ENCODE measurements around the gene TRIM46.
"Not testable (repeated sequence)": the region's sequence is repeated elsewhere in the genome, so short reads cannot be mapped to it uniquely, and the experiment has no call there.

The TRIM46 gene

GRCh38 chr1:155140630-155140953 is 33.1 kb upstream of the TRIM46 start:
- Histone ChIP-seq H3K36me3 (ENCODE audit: control insufficient read depth, insufficient read depth, low read length) (peaks cover 12% of the 10 kb centered on the region; the same call in 1 of the 2 replicates), H3K27me3 (ENCODE audit: control insufficient read depth, insufficient read depth, low read length) (no peaks in the 10 kb centered on the region), H3K27ac (ENCODE audit: low read depth, low read length) (no peak overlapping the region), H3K4me1 (ENCODE audit: control insufficient read depth, insufficient read depth, low read length) (peaks cover 7% of the 10 kb centered on the region), H3K9ac (ENCODE audit: low read depth, low read length) (no peak overlapping the region), H3K4me3 (ENCODE audit: low read depth, low read length) (peak overlapping the region; percentile 89), H3K9me3 (ENCODE audit: control insufficient read depth, insufficient read depth, low read length) (no peaks in the 10 kb centered on the region)

- Histone ChIP-seq H3K27ac (ENCODE audit: low read depth, low read length) (no peak overlapping the region), H3K4me3 (ENCODE audit: low read depth, low read length) (no peak overlapping the region)
Measured at GRCh38 chr1:155141749-155142148, 31.9 kb upstream of the TRIM46 start.

GRCh38 chr1:155145491-155145890 is 28.2 kb upstream of the TRIM46 start:
- no peaks in the 10 kb centered on the region for H3K36me3 ChIP-seq (ENCODE audit: control insufficient read depth, insufficient read depth, low read length)
- H3K27ac ChIP-seq (ENCODE audit: low read depth, low read length) = no peak overlapping the region
- no peaks in the 10 kb centered on the region for H3K9me3 ChIP-seq (ENCODE audit: control insufficient read depth, insufficient read depth, low read length)
- H3K4me3 ChIP-seq (ENCODE audit: low read depth, low read length) = no peak overlapping the region
- no peaks in the 10 kb centered on the region for H3K27me3 ChIP-seq (ENCODE audit: control insufficient read depth, insufficient read depth, low read length)
- no peaks in the 10 kb centered on the region for H3K4me1 ChIP-seq (ENCODE audit: control insufficient read depth, insufficient read depth, low read length)
- H3K9ac ChIP-seq (ENCODE audit: low read depth, low read length) = no peak overlapping the region

More at GRCh38 chr1:155141749-155142148, 31.9 kb upstream of the TRIM46 start:
- H3K9ac ChIP-seq (ENCODE audit: low read depth, low read length) = no peak overlapping the region
- peaks cover 5% of the 10 kb centered on the region for H3K4me1 ChIP-seq (ENCODE audit: control insufficient read depth, insufficient read depth, low read length)
- no peaks in the 10 kb centered on the region for H3K27me3 ChIP-seq (ENCODE audit: control insufficient read depth, insufficient read depth, low read length)
- H3K36me3 ChIP-seq (ENCODE audit: control insufficient read depth, insufficient read depth, low read length) = peaks cover 12% of the 10 kb centered on the region; the same call in 1 of the 2 replicates
- no peaks in the 10 kb centered on the region for H3K9me3 ChIP-seq (ENCODE audit: control insufficient read depth, insufficient read depth, low read length)

- not testable (repeated sequence) for H3K9me3 ChIP-seq (ENCODE audit: control insufficient read depth, insufficient read depth, low read length); H3K4me1 ChIP-seq (ENCODE audit: control insufficient read depth, insufficient read depth, low read length); H3K27ac ChIP-seq (ENCODE audit: low read depth, low read length); H3K36me3 ChIP-seq (ENCODE audit: control insufficient read depth, insufficient read depth, low read length); H3K4me3 ChIP-seq (ENCODE audit: low read depth, low read length); H3K9ac ChIP-seq (ENCODE audit: low read depth, low read length); H3K27me3 ChIP-seq (ENCODE audit: control insufficient read depth, insufficient read depth, low read length)
Measured at GRCh38 chr1:155155996-155156643, 17.5 kb upstream of the TRIM46 start.

- H3K27me3 ChIP-seq (ENCODE audit: control insufficient read depth, insufficient read depth, low read length) = no peaks in the 10 kb centered on the region
- no peaks in the 10 kb centered on the region for H3K9me3 ChIP-seq (ENCODE audit: control insufficient read depth, insufficient read depth, low read length)
- H3K4me1 ChIP-seq (ENCODE audit: control insufficient read depth, insufficient read depth, low read length) = no peaks in the 10 kb centered on the region
- no peak overlapping the region for H3K9ac ChIP-seq (ENCODE audit: low read depth, low read length)
- H3K27ac ChIP-seq (ENCODE audit: low read depth, low read length) = no peak overlapping the region
- no peaks in the 10 kb centered on the region for H3K36me3 ChIP-seq (ENCODE audit: control insufficient read depth, insufficient read depth, low read length)
- no peak overlapping the region for H3K4me3 ChIP-seq (ENCODE audit: low read depth, low read length)
Measured at GRCh38 chr1:155158991-155159390, 14.7 kb upstream of the TRIM46 start.

- H3K4me3 ChIP-seq (ENCODE audit: low read depth, low read length) = no peak overlapping the region
- H3K27ac ChIP-seq (ENCODE audit: low read depth, low read length) = no peak overlapping the region
- no peaks in the 10 kb centered on the region for H3K4me1 ChIP-seq (ENCODE audit: control insufficient read depth, insufficient read depth, low read length)
- no peak overlapping the region for H3K9ac ChIP-seq (ENCODE audit: low read depth, low read length)
- H3K9me3 ChIP-seq (ENCODE audit: control insufficient read depth, insufficient read depth, low read length) = no peaks in the 10 kb centered on the region
- no peaks in the 10 kb centered on the region for H3K27me3 ChIP-seq (ENCODE audit: control insufficient read depth, insufficient read depth, low read length)
- H3K36me3 ChIP-seq (ENCODE audit: control insufficient read depth, insufficient read depth, low read length) = no peaks in the 10 kb centered on the region
Measured at GRCh38 chr1:155160128-155160527, 13.5 kb upstream of the TRIM46 start.

- H3K9me3 ChIP-seq (ENCODE audit: control insufficient read depth, insufficient read depth, low read length); H3K9ac ChIP-seq (ENCODE audit: low read depth, low read length); H3K27me3 ChIP-seq (ENCODE audit: control insufficient read depth, insufficient read depth, low read length); H3K27ac ChIP-seq (ENCODE audit: low read depth, low read length); H3K4me3 ChIP-seq (ENCODE audit: low read depth, low read length); H3K36me3 ChIP-seq (ENCODE audit: control insufficient read depth, insufficient read depth, low read length): not testable (repeated sequence)
- peaks cover 14% of the 10 kb centered on the region for H3K4me1 ChIP-seq (ENCODE audit: control insufficient read depth, insufficient read depth, low read length)
Measured at GRCh38 chr1:155162631-155163030, 11.0 kb upstream of the TRIM46 start.

GRCh38 chr1:155163785-155164184 is 9.9 kb upstream of the TRIM46 start:
- not testable (repeated sequence) for H3K9ac ChIP-seq (ENCODE audit: low read depth, low read length); H3K27ac ChIP-seq (ENCODE audit: low read depth, low read length); H3K27me3 ChIP-seq (ENCODE audit: control insufficient read depth, insufficient read depth, low read length); H3K4me3 ChIP-seq (ENCODE audit: low read depth, low read length); H3K36me3 ChIP-seq (ENCODE audit: control insufficient read depth, insufficient read depth, low read length); H3K9me3 ChIP-seq (ENCODE audit: control insufficient read depth, insufficient read depth, low read length)
- H3K4me1 ChIP-seq (ENCODE audit: control insufficient read depth, insufficient read depth, low read length) = peaks cover 14% of the 10 kb centered on the region

GRCh38 chr1:155164625-155165024 is 9.0 kb upstream of the TRIM46 start:
- H3K36me3 ChIP-seq (ENCODE audit: control insufficient read depth, insufficient read depth, low read length); H3K4me3 ChIP-seq (ENCODE audit: low read depth, low read length); H3K9ac ChIP-seq (ENCODE audit: low read depth, low read length); H3K27me3 ChIP-seq (ENCODE audit: control insufficient read depth, insufficient read depth, low read length); H3K27ac ChIP-seq (ENCODE audit: low read depth, low read length); H3K9me3 ChIP-seq (ENCODE audit: control insufficient read depth, insufficient read depth, low read length): not testable (repeated sequence)
- H3K4me1 ChIP-seq (ENCODE audit: control insufficient read depth, insufficient read depth, low read length) = peaks cover 14% of the 10 kb centered on the region

GRCh38 chr1:155166051-155166470 is 7.6 kb upstream of the TRIM46 start:
- Histone ChIP-seq H3K4me3 (ENCODE audit: low read depth, low read length) (peak overlapping the region; percentile 46), H3K27me3 (ENCODE audit: control insufficient read depth, insufficient read depth, low read length) (no peaks in the 10 kb centered on the region), H3K36me3 (ENCODE audit: control insufficient read depth, insufficient read depth, low read length) (peaks cover 15% of the 10 kb centered on the region), H3K9me3 (ENCODE audit: control insufficient read depth, insufficient read depth, low read length) (no peaks in the 10 kb centered on the region), H3K4me1 (ENCODE audit: control insufficient read depth, insufficient read depth, low read length) (peaks cover 14% of the 10 kb centered on the region), H3K9ac (ENCODE audit: low read depth, low read length) (no peak overlapping the region; the same call in 1 of the 2 replicates), H3K27ac (ENCODE audit: low read depth, low read length) (peak overlapping the region; percentile 11)

- H3K27me3 ChIP-seq (ENCODE audit: control insufficient read depth, insufficient read depth, low read length) = no peaks in the 10 kb centered on the region
- no peaks in the 10 kb centered on the region for H3K9me3 ChIP-seq (ENCODE audit: control insufficient read depth, insufficient read depth, low read length)
- peaks cover 14% of the 10 kb centered on the region for H3K4me1 ChIP-seq (ENCODE audit: control insufficient read depth, insufficient read depth, low read length)
- peak overlapping the region; percentile 46 for H3K4me3 ChIP-seq (ENCODE audit: low read depth, low read length)
- H3K9ac ChIP-seq (ENCODE audit: low read depth, low read length) = no peak overlapping the region; the same call in 1 of the 2 replicates
- H3K27ac ChIP-seq (ENCODE audit: low read depth, low read length) = peak overlapping the region; percentile 11
- peaks cover 18% of the 10 kb centered on the region for H3K36me3 ChIP-seq (ENCODE audit: control insufficient read depth, insufficient read depth, low read length)
Measured at GRCh38 chr1:155166471-155167165, 7.0 kb upstream of the TRIM46 start.

Data from HUES48 (cell line).